Measurements from ENCODE around the gene SMAD6.

Gene SMAD6

GRCh38 chr15:66760968-66761725, 59.1 kb downstream of the SMAD6 start:
- no peak for DNase-seq

GRCh38 chr15:66761726-66762595, 59.9 kb downstream of the SMAD6 start:
- DNase-seq: no peak

DNA sequence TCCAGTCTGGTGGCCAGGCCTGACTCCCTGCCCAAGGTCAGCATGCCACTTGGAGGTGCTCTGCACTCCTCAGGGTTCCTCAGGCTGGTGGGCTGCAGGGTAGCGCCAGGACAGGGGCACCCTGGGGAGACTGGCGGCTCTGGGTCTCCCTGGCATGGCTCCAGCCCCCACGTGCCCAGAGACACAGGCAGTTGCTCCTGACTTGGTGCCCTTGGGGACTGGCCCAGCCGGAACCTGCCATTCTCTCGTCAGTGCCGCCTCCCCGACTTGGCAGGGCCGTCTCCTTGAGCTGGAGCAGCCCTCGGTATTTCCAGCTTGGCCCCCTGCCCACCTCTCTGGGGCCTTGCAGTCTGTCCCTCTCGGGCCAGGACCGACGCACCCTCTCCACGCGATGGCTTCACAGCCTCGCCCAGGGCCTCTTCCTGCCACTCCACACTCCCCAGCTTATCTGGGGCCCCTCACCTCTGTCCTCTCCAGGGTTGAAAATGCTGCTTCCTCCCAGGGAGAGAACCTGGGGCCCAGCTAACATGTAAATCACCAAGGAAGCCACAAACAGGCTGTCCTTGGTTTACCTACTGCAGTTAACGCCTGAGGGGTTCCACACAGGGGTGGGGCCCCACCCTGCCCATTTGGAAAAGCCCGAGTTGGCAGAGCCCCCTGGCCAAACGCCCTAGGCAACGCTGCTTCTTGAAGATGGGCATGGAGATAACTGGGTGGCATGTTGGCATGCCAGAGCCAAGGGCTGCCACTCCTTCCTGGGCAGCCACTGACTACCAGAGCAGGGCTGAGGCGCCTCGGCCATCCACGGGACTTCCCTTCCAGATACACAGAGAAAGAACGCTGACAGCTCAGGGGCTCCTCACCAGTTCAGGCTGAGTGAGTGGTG, 61.4 kb downstream of the SMAD6 start:
- DNase-seq: no peak

- DNase-seq: no peak
Observed at GRCh38 chr15:66764072-66764786, 62.2 kb downstream of the SMAD6 start.

DNA sequence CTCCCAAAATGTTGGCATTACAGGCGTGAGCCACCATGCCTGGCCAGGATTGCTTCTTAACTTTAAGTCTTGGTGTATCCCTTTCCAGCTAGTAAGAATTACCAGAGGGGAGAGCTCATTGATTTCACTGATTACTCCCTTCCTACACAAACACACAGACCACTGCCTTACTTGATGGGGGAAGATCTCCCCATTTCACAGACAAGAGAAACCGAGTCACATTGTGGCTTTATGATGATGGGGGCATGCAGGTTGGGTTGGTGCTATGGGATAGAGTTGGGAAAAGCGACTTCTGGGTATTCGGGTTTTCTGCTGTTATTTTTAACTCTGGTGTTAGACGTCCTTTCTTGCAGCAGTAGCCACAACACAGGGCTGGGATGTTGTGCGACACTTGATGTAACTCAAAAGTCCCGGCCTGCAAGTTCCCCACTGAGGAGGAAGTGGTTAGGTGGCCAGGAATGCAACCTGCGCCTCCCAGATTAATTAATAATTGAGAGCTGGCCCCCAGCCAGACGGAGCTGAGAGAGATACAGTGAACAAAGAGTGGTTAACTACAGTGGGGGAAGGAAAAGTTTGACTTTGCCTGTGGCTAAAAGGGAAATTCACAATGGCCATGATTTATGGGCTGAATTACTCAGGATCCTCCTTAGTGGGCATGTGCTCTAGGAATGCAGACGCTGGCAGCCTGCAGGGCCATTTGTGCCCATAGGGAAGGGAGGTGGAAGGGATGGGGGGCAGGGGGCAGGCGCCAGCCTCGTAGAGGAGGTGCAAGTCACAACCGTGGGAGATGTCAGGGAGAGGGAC, 63.6 kb downstream of the SMAD6 start:
- DNase-seq: no peak

- no peak for DNase-seq
Observed at GRCh38 chr15:66766282-66767230, 64.5 kb downstream of the SMAD6 start.

DNA sequence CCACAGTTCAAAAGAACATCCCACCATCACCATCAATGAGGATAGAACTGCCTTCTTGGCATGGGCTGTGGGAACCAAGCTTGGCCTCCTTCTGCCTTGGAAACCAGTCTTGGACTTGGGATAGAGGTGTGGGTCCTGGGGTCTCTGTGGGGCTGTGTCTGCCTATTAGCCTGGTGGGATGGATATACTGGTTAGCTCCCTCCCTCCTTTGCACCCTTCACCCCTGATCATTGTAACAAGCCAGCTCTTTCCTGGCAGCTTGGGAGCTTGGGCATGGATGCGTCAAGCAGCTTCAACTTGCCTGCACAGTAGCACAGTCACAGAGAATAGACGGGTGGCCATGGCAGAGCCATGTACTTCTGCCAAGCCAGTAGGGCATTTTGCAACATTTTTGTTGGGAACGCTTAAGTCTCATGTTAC, 65.2 kb downstream of the SMAD6 start:
- DNase-seq: no peak

GRCh38 chr15:66768987-66769386, 67.0 kb downstream of the SMAD6 start:
- no peak for DNase-seq

DNA sequence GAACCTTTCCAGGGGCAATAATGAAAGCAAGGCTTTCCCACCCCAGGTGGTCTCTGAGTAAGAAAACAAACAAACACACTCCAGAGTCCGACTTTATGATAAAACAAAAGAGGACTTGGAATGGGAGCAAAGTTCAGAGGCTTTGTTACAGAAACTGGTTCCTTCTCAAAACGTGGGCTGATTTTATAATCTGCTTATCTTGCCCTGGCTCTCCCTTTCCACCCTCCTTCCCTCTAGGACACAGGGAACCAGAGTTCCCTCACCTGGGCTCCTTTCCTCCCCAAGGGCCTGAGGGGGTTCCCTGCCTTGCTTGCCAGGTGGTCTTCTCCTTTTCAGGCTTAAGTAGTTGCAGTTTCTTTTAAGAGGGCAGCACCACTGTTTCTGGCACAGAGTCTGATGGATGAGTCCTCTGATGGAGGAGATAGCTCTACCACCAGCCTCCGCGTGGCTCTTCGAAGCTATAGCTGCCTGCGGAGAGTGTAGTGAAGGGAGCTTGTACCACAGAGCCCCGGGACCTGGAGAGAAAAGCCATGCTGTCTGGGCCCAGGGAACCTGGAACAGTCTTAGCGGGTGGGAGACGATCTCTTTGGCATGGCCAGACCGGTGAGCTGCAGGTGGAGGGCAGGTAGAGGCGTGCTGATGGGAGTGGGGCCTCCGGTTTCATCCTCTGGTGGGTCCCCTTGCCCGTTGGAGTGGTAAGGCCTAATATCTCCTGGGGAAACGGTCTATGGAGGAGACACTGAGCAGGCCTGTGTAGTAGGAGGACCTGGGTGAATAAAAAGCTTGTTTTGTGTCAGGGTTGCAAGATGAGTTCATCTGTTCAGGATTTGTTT, 68.7 kb downstream of the SMAD6 start:
- peak; percentile 12 for DNase-seq

DNA sequence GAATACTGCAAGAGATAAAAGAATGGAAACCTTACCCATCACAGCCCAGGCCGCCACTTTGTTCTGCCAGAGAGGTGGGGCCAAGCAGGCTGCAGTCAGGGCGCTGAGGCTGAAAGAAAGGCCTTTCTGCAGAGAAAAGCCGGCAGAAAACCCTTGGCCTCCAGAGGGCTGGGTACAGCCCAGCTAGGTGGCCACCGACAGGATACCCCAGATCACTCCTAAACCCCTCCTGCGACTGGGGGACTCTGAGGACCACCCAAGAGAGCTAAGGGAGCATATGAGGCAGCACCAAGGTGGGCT, 69.3 kb downstream of the SMAD6 start:
- DNase-seq: no peak

- no peak for DNase-seq
Observed at GRCh38 chr15:66772604-66773128, 70.6 kb downstream of the SMAD6 start.

- DNase-seq: no peak
Observed at GRCh38 chr15:66773129-66773873, 71.3 kb downstream of the SMAD6 start.

GRCh38 chr15:66774001-66774814, 72.2 kb downstream of the SMAD6 start:
- peak; percentile 84 for DNase-seq

- DNase-seq: no peak
Observed at GRCh38 chr15:66775127-66776105, 73.4 kb downstream of the SMAD6 start.

DNA sequence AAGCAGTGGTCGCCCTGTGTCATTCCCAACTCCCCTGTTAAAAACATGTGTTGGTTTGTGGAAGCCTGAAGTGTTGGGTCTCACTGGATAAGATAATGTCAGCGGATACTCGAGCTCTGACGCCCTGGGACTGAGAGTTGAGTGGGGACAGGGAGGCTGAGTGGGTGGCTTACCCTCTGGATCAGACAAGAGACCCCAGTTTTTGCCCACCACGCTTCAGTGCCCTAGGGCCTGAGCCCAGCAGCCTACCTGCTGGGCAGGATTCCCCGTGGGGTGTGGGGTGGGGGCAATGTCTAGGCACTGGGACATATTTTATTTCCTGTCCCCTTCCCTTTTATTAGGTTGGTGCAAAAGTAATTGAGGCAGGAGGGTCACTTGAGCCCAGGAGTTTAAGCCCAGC, 75.0 kb downstream of the SMAD6 start:
- DNase-seq: no peak

DNA sequence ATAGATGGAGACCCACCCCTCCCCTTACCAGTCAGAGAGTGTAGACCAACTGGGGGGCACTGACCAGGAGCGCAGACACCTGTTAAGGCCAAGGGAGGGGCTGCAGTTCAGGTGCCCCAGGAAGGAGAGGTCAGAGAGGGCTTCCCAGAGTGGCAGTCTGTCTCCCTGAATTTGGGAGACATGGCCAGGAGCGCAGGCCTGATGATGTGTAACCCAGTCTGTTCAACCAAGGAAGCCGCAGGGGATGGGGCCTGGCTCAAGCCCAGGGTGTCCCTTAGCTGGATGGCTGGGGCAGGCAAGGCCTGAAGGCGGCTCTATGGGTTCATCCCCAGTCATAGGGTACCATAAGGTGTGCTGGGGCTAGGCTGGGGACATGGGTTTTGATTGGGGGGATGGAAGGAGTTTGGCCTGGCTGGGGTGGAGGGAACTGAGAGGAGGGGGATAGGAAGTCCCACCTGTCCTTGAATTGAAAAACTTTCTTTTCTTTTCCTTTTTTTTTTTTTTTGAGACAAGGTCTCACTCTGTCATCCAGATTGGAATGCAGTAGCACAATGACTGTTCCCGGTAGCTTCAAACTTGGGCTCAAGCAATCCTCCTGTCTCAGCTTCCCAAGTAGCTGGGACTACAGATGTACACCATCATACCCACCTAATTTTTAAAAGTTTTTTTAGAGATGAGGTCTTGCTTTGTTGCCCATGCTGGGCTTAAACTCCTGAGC, 75.7 kb downstream of the SMAD6 start:
- DNase-seq: no peak

All from NCI-H82 (cell line).